ENCODE measurements around the gene GALNTL6.

The GALNTL6 gene

GRCh38 chr4:172177382-172177781 is 364.2 kb downstream of the GALNTL6 start:
- H3K36me3 ChIP-seq (ENCODE audit: low read length) = no peaks in the 10 kb centered on the region
- H3K9me3 ChIP-seq (ENCODE audit: insufficient read depth, low read length) = no peaks in the 10 kb centered on the region
- H3K27ac ChIP-seq (ENCODE audit: low read depth, low read length) = no peak overlapping the region
- no peak overlapping the region for H2AFZ ChIP-seq (ENCODE audit: low read depth, low read length, severe bottlenecking)
- H3K9me2 ChIP-seq (replicated peaks; ENCODE audit: insufficient read depth, low read length) = no peaks in the 10 kb centered on the region
- no peak overlapping the region for H3K9ac ChIP-seq (ENCODE audit: low read length)
- no peak overlapping the region for H3K4me3 ChIP-seq (ENCODE audit: insufficient read depth, low read length, poor library complexity, severe bottlenecking)
- H4K20me1 ChIP-seq (ENCODE audit: low read depth, low read length) = no peaks in the 10 kb centered on the region
- TF ChIP-seq CTCF (IDR thresholded peaks at IDR 0.05; ENCODE audit: insufficient read depth, low read length, poor library complexity, severe bottlenecking) = no peak
- TF ChIP-seq EZH2phosphoT487 (conservative IDR thresholded peaks at IDR 0.05; ENCODE audit: low read length) = no peak
- no peak overlapping the region for H3K4me2 ChIP-seq (ENCODE audit: low read depth, low read length, poor library complexity, severe bottlenecking)
- H3K79me2 ChIP-seq (ENCODE audit: insufficient read depth, low read length) = no peaks in the 10 kb centered on the region
- no peaks in the 10 kb centered on the region for H3F3A ChIP-seq (ENCODE audit: insufficient read depth)
- no peaks in the 10 kb centered on the region for H3K27me3 ChIP-seq (ENCODE audit: low read length)

GRCh38 chr4:172188248-172188988 is 375.2 kb downstream of the GALNTL6 start:
- Histone ChIP-seq H3K9me2 (replicated peaks; ENCODE audit: insufficient read depth, low read length) (no peaks in the 10 kb centered on the region), H3K9ac (ENCODE audit: low read length) (no peak overlapping the region), H3F3A (ENCODE audit: insufficient read depth) (no peaks in the 10 kb centered on the region), H2AFZ (ENCODE audit: low read depth, low read length, severe bottlenecking) (no peak overlapping the region), H3K9me3 (ENCODE audit: insufficient read depth, low read length) (no peaks in the 10 kb centered on the region), H3K36me3 (ENCODE audit: low read length) (no peaks in the 10 kb centered on the region), H3K27me3 (ENCODE audit: low read length) (no peaks in the 10 kb centered on the region), H3K27ac (ENCODE audit: low read depth, low read length) (no peak overlapping the region), H3K4me2 (ENCODE audit: low read depth, low read length, poor library complexity, severe bottlenecking) (no peak overlapping the region), H3K79me2 (ENCODE audit: insufficient read depth, low read length) (no peaks in the 10 kb centered on the region), H4K20me1 (ENCODE audit: low read depth, low read length) (no peaks in the 10 kb centered on the region), H3K4me3 (ENCODE audit: insufficient read depth, low read length, poor library complexity, severe bottlenecking) (no peak overlapping the region)
- no peak for TF ChIP-seq EZH2phosphoT487 (conservative IDR thresholded peaks at IDR 0.05; ENCODE audit: low read length)
- no peak for TF ChIP-seq CTCF (IDR thresholded peaks at IDR 0.05; ENCODE audit: insufficient read depth, low read length, poor library complexity, severe bottlenecking)

GRCh38 chr4:172202480-172203076 is 389.4 kb downstream of the GALNTL6 start:
- H4K20me1 ChIP-seq (ENCODE audit: low read depth, low read length) = no peaks in the 10 kb centered on the region
- H3K36me3 ChIP-seq (ENCODE audit: low read length) = no peaks in the 10 kb centered on the region
- H3K4me3 ChIP-seq (ENCODE audit: insufficient read depth, low read length, poor library complexity, severe bottlenecking) = no peak overlapping the region
- no peak overlapping the region for H2AFZ ChIP-seq (ENCODE audit: low read depth, low read length, severe bottlenecking)
- no peaks in the 10 kb centered on the region for H3K9me3 ChIP-seq (ENCODE audit: insufficient read depth, low read length)
- H3K79me2 ChIP-seq (ENCODE audit: insufficient read depth, low read length) = no peaks in the 10 kb centered on the region
- no peaks in the 10 kb centered on the region for H3K27me3 ChIP-seq (ENCODE audit: low read length)
- TF ChIP-seq EZH2phosphoT487 (conservative IDR thresholded peaks at IDR 0.05; ENCODE audit: low read length) (no peak), CTCF (IDR thresholded peaks at IDR 0.05; ENCODE audit: insufficient read depth, low read length, poor library complexity, severe bottlenecking) (peak; percentile 31)
- H3F3A ChIP-seq (ENCODE audit: insufficient read depth) = no peaks in the 10 kb centered on the region
- H3K9ac ChIP-seq (ENCODE audit: low read length) = no peak overlapping the region
- no peak overlapping the region for H3K4me2 ChIP-seq (ENCODE audit: low read depth, low read length, poor library complexity, severe bottlenecking)
- H3K27ac ChIP-seq (ENCODE audit: low read depth, low read length) = no peak overlapping the region
- H3K9me2 ChIP-seq (replicated peaks; ENCODE audit: insufficient read depth, low read length) = no peaks in the 10 kb centered on the region
